Measurements from ENCODE around the gene OSM.

DNA sequence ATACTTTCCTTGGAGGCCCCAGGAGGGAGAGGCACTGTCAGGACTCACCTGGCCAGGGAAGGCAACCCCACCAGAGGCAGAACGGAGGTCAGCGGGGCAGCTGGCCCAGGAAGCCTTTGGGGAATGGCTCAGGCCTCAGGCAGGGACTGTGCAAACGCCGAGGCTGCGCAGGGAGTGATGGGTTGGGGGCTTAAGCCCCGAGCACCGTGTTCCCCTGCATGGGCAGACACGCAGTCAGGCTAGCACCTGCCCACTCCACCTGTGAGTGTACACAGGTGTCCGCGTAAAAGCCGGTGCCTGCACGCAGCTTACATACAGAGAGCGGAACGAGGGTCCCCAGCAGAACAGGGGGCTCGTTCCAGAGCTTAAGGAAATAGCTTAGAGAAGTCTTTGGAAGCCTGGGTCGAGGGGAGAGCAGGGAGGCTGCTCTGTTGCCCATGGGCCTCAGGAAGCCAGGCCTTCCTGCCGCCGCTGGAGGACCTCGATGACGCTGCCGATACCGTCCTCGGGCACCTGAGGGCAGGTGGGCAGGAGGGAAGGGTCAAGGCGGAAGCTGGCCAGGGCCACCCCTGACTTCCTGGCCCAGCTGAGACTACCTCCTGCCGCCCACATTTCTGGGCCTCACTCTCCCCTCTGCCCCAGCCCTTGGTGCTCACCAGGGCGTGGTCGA lies 18.7 kb upstream of the OSM start:
- TF ChIP-seq TAF1 (IDR thresholded peaks at IDR 0.05; ENCODE audit: borderline replicate concordance, low read depth, low read length) (no peak), POLR2AphosphoS5 (IDR thresholded peaks at IDR 0.05; ENCODE audit: low read depth, low read length) (no peak), POLR2A (IDR thresholded peaks at IDR 0.05; ENCODE audit: low read depth, low read length) (no peak)

All from GM12892 (cell line).